IMR-90 (cell line): Measurements from ENCODE around the gene ADAMTSL4. TPM values are rescaled to one million over a fixed set of nuclear protein-coding genes. Genes with fewer than 3 reads are reported as not detected.

Source experiments
- ATAC-seq: fragments of 200-7000 bp; cut with Tn5 transposase; 2 replicates; pipeline ENCODE4 v1.9.1; 2020; ENCODE audit warnings: low read depth, mild to moderate bottlenecking, moderate library complexity
- BruUV-seq: library from RNA; stranded (reverse); fragments of 400-500 nt; replicated peaks from 2 replicates; lab custom pipeline; 2021; lab: Mats Ljungman, UMichigan
- CTCF ChIA-PET: fragments of 300-600 bp; formaldehyde crosslinking; extraction: SDS; loops from one replicate; lab custom pipeline; 2021; ENCODE audit warnings: antibody characterized with exemption; lab: Yijun Ruan, JAX
- POLR2A ChIA-PET: fragments of 300-600 bp; sonication (Branson Sonifier 250); formaldehyde crosslinking; loops from one replicate; lab custom pipeline; 2022; ENCODE audit warnings: antibody characterized with exemption; ENCODE audit not compliant: unreplicated experiment; lab: Charles Lee
- DNase-seq: peaks from one replicate; pipeline ENCODE4 v3.0.0; 2013
- H2AFZ ChIP-seq: replicated peaks from 2 replicates; pipeline ENCODE3; 2013; ENCODE audit warnings: low read length, mild to moderate bottlenecking; ENCODE audit not compliant: poor library complexity
- H2AK5ac ChIP-seq: 2 replicates; pipeline ENCODE4 v1.6.1; 2013; ENCODE audit warnings: low read depth, low read length, inconsistent platforms
- H2AK9ac ChIP-seq: replicated peaks from 2 replicates; pipeline ENCODE3; 2013; ENCODE audit warnings: mild to moderate bottlenecking, low read depth, low read length, moderate library complexity; ENCODE audit not compliant: poor library complexity
- H2BK120ac ChIP-seq: 2 replicates; pipeline ENCODE4 v1.6.1; 2013; ENCODE audit warnings: low read depth, low read length, inconsistent platforms
- H2BK15ac ChIP-seq: 3 replicates; pipeline ENCODE4 v1.6.1; 2013; ENCODE audit warnings: low read depth, low read length, inconsistent platforms
- H2BK20ac ChIP-seq: 2 replicates; pipeline ENCODE4 v1.6.1; 2013; ENCODE audit warnings: low read depth, mild to moderate bottlenecking, inconsistent platforms, low read length, moderate library complexity
- H2BK5ac ChIP-seq: 2 replicates; pipeline ENCODE4 v1.6.1; 2013; ENCODE audit warnings: mild to moderate bottlenecking, low read depth, low read length, inconsistent platforms; ENCODE audit not compliant: poor library complexity, severe bottlenecking
- H3K14ac ChIP-seq: replicated peaks from 2 replicates; pipeline ENCODE4 v1.6.1; 2013; ENCODE audit warnings: low read depth, low read length, inconsistent platforms
- H3K18ac ChIP-seq: 2 replicates; pipeline ENCODE4 v1.6.1; 2013; ENCODE audit warnings: low read depth, low read length, control low read depth
- H3K23ac ChIP-seq: 2 replicates; pipeline ENCODE4 v1.6.1; 2013; ENCODE audit warnings: low read depth, low read length, inconsistent platforms
- H3K27ac ChIP-seq: 2 replicates; pipeline ENCODE4 v1.5.1; 2013; ENCODE audit warnings: mild to moderate bottlenecking, control low read depth, low read length; ENCODE audit not compliant: insufficient read depth
- H3K27me3 ChIP-seq: 2 replicates; pipeline ENCODE4 v1.6.1; 2013; ENCODE audit warnings: low read length; ENCODE audit not compliant: control insufficient read depth, insufficient read depth
- H3K36me3 ChIP-seq: 2 replicates; pipeline ENCODE4 v1.6.1; 2013; ENCODE audit warnings: low read length, mixed read lengths; ENCODE audit not compliant: control insufficient read depth, insufficient read depth
- H3K4ac ChIP-seq: 2 replicates; pipeline ENCODE4 v1.6.1; 2013; ENCODE audit warnings: low read depth, low read length, inconsistent platforms
- H3K4me1 ChIP-seq: 2 replicates; pipeline ENCODE4 v1.6.1; 2013; ENCODE audit warnings: low read length, mixed read lengths; ENCODE audit not compliant: control insufficient read depth, insufficient read depth
- H3K4me2 ChIP-seq: 2 replicates; pipeline ENCODE4 v1.6.1; 2013; ENCODE audit warnings: low read depth, mild to moderate bottlenecking, control low read depth, low read length, moderate library complexity
- H3K4me3 ChIP-seq: 2 replicates; pipeline ENCODE4 v1.5.1; 2013; ENCODE audit warnings: low read depth, mild to moderate bottlenecking, control low read depth, low read length, moderate library complexity; ENCODE audit not compliant: insufficient read depth
- H3K56ac ChIP-seq: 2 replicates; pipeline ENCODE4 v1.6.1; 2013; ENCODE audit warnings: low read length, inconsistent platforms; ENCODE audit not compliant: insufficient read depth; ENCODE audit errors: extremely low read depth
- H3K79me1 ChIP-seq, 2 experiments: 2 replicates each; pipeline ENCODE4 v1.6.1; 2013; ENCODE audit warnings: low read length in 2 of 2, inconsistent platforms in 1 of 2, low read depth in 1 of 2
- H3K9ac ChIP-seq: 2 replicates; pipeline ENCODE4 v1.6.1; 2013; ENCODE audit warnings: low read depth, low read length, control low read depth
- H3K9me1 ChIP-seq: 2 replicates; pipeline ENCODE4 v1.6.1; 2013; ENCODE audit warnings: low read length, inconsistent platforms; ENCODE audit not compliant: insufficient read depth
- H3K9me3 ChIP-seq: 2 replicates; pipeline ENCODE4 v1.6.1; 2013; ENCODE audit warnings: low read length; ENCODE audit not compliant: control insufficient read depth, insufficient read depth
- H4K20me1 ChIP-seq: 2 replicates; pipeline ENCODE4 v1.6.1; 2013; ENCODE audit warnings: low read length, inconsistent platforms; ENCODE audit not compliant: insufficient read depth
- H4K5ac ChIP-seq: 2 replicates; pipeline ENCODE4 v1.6.1; 2013; ENCODE audit warnings: mild to moderate bottlenecking, low read depth, low read length, control low read depth
- H4K8ac ChIP-seq, 2 experiments: 2 replicates each; pipeline ENCODE4 v1.6.1; 2013; ENCODE audit warnings: low read depth in 2 of 2, low read length in 2 of 2, control low read depth in 1 of 2, inconsistent platforms in 1 of 2
- H4K91ac ChIP-seq: 2 replicates; pipeline ENCODE4 v1.6.1; 2013; ENCODE audit warnings: low read depth, low read length, inconsistent platforms; ENCODE audit not compliant: insufficient read depth
- BHLHE40 ChIP-seq: fragments of 150-350 bp; IDR thresholded peaks from 2 replicates; pipeline ENCODE4 v1.6.1; 2016; ENCODE audit warnings: mild to moderate bottlenecking, low read depth, low read length
- CEBPB ChIP-seq: IDR thresholded peaks from 2 replicates; pipeline ENCODE4 v1.6.1; 2012; ENCODE audit warnings: low read depth, low read length, improper control_type of control experiment
- CHD1 ChIP-seq: IDR thresholded peaks from 2 replicates; pipeline ENCODE4 v1.6.1; 2012; ENCODE audit warnings: low read depth, low read length, improper control_type of control experiment
- FOS ChIP-seq: fragments of 150-350 bp; IDR thresholded peaks from 2 replicates; pipeline ENCODE4 v1.6.1; 2016; ENCODE audit warnings: low read depth, low read length
- MAFK ChIP-seq: IDR thresholded peaks from 2 replicates; pipeline ENCODE4 v1.6.1; 2012; ENCODE audit warnings: low read depth, low read length, improper control_type of control experiment
- MAZ ChIP-seq: IDR thresholded peaks from 2 replicates; pipeline ENCODE4 v1.6.1; 2012; ENCODE audit warnings: low read depth, mild to moderate bottlenecking, low read length, improper control_type of control experiment, moderate library complexity, borderline replicate concordance
- MXI1 ChIP-seq: IDR thresholded peaks from 2 replicates; pipeline ENCODE4 v1.6.1; 2012; ENCODE audit warnings: low read depth, mild to moderate bottlenecking, low read length, moderate library complexity, borderline replicate concordance
- NFE2L2 ChIP-seq: fragments of 150-350 bp; IDR thresholded peaks from 2 replicates; pipeline ENCODE4 v1.6.1; 2016; ENCODE audit warnings: low read depth, mild to moderate bottlenecking, low read length
- POLR2A ChIP-seq: IDR thresholded peaks from 2 replicates; pipeline ENCODE4 v1.6.1; 2012; ENCODE audit warnings: mild to moderate bottlenecking, low read depth, low read length
- RAD21 ChIP-seq: IDR thresholded peaks from 2 replicates; pipeline ENCODE4 v1.6.1; 2012; ENCODE audit warnings: low read length, improper control_type of control experiment
- RCOR1 ChIP-seq: IDR thresholded peaks from 2 replicates; pipeline ENCODE4 v1.6.1; 2012; ENCODE audit warnings: mild to moderate bottlenecking, low read length, improper control_type of control experiment; ENCODE audit not compliant: insufficient replicate concordance
- RFX5 ChIP-seq: IDR thresholded peaks from 2 replicates; pipeline ENCODE4 v1.8.0; 2012; ENCODE audit warnings: low read depth, mild to moderate bottlenecking, low read length, moderate library complexity
- WGBS, 2 experiments: methylation state at CpG; one replicate each; pipeline versions ENCODE4 v1.1.5 to v1.1.7; 2013; ENCODE audit warnings: missing lambda C conversion rate in 2 of 2; ENCODE audit not compliant: insufficient read length in 1 of 2; ENCODE audit errors: extremely low coverage in 2 of 2; 5-methylcytosine and 5-hydroxymethylcytosine counted together
- dilution Hi-C: fragments of 300-500 bp; cut with HindIII; formaldehyde crosslinking; loops from one replicate; pipeline ENCODE4 v1.14.3; 2018; ENCODE audit warnings: low sequenced_read_pairs; ENCODE audit not compliant: unreplicated experiment
- in situ Hi-C: fragments of 300-500 bp; cut with MboI; formaldehyde crosslinking; loops from 3 replicates; pipeline ENCODE4 v1.14.3; 2019; ENCODE audit warnings: low sequenced_read_pairs, inconsistent platforms, mixed read lengths
- intact Hi-C: fragments of 100-400 bp; cut with micrococcal nuclease; formaldehyde crosslinking; loops from 2 replicates; pipeline ENCODE4 v1.10.0; 2022
- polyA plus RNA-seq, 3 experiments: library from polyadenylated mRNA; depleted of rRNA; stranded (reverse); fragments of >200 nt; gene quantifications; 2 replicates each; pipeline ENCODE4 v1.2.3, GENCODE V29; 2012; ENCODE audit warnings: low replicate concordance in 1 of 3
- total RNA-seq: library from RNA; depleted of rRNA; stranded (reverse); fragments of >200 nt; gene quantifications from 2 replicates; pipeline ENCODE4 v1.2.3, GENCODE V29; 2012
- TF ChIP-seq, protein P1 (sequence below): fragments of 150-350 bp; IDR thresholded peaks from 2 replicates; pipeline ENCODE4 v1.6.1; 2017; ENCODE audit warnings: mild to moderate bottlenecking, antibody characterized with exemption, low read length, low read depth
- TF ChIP-seq, protein P2 (sequence below): fragments of 150-350 bp; IDR thresholded peaks from 2 replicates; pipeline ENCODE4 v1.6.1; 2016; ENCODE audit warnings: low read depth, mild to moderate bottlenecking, low read length, moderate library complexity, borderline replicate concordance
- TF ChIP-seq, protein P3 (sequence below): conservative IDR thresholded peaks from 2 replicates; pipeline ENCODE4 v1.5.1; 2012; ENCODE audit warnings: mild to moderate bottlenecking, low read depth, low read length, improper control_type of control experiment

Gene ADAMTSL4
- total and polyA plus RNA-seq, 2 of the 4 experiments (the other 2 are of a cell fraction) = 0.54 to 12.2 TPM

DNA sequence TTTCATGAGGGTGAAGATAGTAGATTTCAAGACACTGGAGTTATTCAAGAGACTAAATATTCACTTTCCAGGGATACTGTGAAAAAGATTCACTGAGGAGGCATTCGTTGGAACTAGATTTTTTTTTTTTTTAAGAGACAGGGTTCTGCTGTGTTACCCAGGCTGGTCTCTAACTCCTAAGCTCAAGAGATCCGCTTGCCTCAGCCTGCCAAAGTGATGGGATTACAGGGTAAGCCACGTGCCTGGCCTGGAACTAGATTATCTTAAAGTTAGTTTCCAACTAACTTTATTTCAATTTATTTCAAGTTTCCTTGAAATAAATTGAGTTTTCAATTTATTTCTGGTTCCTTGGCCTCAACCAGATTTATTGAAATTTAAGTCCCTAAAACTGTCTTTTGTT is 54.5 kb downstream of the ADAMTSL4 start:
- Histone ChIP-seq H3K79me1 (peaks cover 11 to 40% of the 10 kb centered on the region in 2 experiments), H2BK20ac (peak overlapping the region; percentile 97), H2BK120ac (peak overlapping the region; percentile 92), H3K23ac (peak overlapping the region; percentile 86; the same call in 1 of the 2 replicates), H3K4me3 (no peak overlapping the region), H3K27ac (peak overlapping the region; percentile 89), H3K36me3 (no peaks in the 10 kb centered on the region), H3K4ac (peak overlapping the region; percentile 97), H4K20me1 (no peaks in the 10 kb centered on the region), H3K4me2 (no peak overlapping the region), H3K56ac (peak overlapping the region; percentile 46; the same call in 1 of the 2 replicates), H3K9me1 (peaks cover 5% of the 10 kb centered on the region), H4K8ac (peak overlapping the region; percentile 83 to 92), H2AFZ (no peak overlapping the region), H3K18ac (peak overlapping the region; percentile 91), H3K27me3 (no peaks in the 10 kb centered on the region), H2AK9ac (no peak overlapping the region), H2BK15ac (peak overlapping the region; percentile 100), H4K5ac (peak overlapping the region; percentile 94), H3K14ac (peak overlapping the region; percentile 97), H3K4me1 (peaks cover 6% of the 10 kb centered on the region), H2BK5ac (peak overlapping the region; percentile 98), H2AK5ac (peak overlapping the region; percentile 99), H4K91ac (peak overlapping the region; percentile 95), H3K9me3 (no peaks in the 10 kb centered on the region), H3K9ac (no peak overlapping the region)
- in situ Hi-C loops (no loop called here), intact Hi-C loops (no loop called here), dilution Hi-C loops (no loop called here)
- ATAC-seq (no peak), DNase-seq (no peak)
- CTCF ChIA-PET = no interaction called here
- POLR2A ChIA-PET = interaction anchor here (0.5 kb wide), 1 partner anchor 25 kb away, joined by 5 read pairs; no protein-coding TSS in a partner anchor
- TF ChIP-seq POLR2A (no peak), CHD1 (no peak), RAD21 (no peak), NFE2L2 (no peak), BHLHE40 (no peak), CEBPB (no peak), RCOR1 (no peak), MAFK (no peak), MAZ (no peak), MXI1 (no peak), FOS (no peak), RFX5 (no peak)
- TF ChIP-seq, protein P1, sequence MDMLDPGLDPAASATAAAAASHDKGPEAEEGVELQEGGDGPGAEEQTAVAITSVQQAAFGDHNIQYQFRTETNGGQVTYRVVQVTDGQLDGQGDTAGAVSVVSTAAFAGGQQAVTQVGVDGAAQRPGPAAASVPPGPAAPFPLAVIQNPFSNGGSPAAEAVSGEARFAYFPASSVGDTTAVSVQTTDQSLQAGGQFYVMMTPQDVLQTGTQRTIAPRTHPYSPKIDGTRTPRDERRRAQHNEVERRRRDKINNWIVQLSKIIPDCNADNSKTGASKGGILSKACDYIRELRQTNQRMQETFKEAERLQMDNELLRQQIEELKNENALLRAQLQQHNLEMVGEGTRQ = no peak
- TF ChIP-seq, protein P2, sequence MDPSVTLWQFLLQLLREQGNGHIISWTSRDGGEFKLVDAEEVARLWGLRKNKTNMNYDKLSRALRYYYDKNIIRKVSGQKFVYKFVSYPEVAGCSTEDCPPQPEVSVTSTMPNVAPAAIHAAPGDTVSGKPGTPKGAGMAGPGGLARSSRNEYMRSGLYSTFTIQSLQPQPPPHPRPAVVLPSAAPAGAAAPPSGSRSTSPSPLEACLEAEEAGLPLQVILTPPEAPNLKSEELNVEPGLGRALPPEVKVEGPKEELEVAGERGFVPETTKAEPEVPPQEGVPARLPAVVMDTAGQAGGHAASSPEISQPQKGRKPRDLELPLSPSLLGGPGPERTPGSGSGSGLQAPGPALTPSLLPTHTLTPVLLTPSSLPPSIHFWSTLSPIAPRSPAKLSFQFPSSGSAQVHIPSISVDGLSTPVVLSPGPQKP = no peak
- TF ChIP-seq, protein P3, sequence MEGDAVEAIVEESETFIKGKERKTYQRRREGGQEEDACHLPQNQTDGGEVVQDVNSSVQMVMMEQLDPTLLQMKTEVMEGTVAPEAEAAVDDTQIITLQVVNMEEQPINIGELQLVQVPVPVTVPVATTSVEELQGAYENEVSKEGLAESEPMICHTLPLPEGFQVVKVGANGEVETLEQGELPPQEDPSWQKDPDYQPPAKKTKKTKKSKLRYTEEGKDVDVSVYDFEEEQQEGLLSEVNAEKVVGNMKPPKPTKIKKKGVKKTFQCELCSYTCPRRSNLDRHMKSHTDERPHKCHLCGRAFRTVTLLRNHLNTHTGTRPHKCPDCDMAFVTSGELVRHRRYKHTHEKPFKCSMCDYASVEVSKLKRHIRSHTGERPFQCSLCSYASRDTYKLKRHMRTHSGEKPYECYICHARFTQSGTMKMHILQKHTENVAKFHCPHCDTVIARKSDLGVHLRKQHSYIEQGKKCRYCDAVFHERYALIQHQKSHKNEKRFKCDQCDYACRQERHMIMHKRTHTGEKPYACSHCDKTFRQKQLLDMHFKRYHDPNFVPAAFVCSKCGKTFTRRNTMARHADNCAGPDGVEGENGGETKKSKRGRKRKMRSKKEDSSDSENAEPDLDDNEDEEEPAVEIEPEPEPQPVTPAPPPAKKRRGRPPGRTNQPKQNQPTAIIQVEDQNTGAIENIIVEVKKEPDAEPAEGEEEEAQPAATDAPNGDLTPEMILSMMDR = no peak
- no CpG with 5 or more reads among the region's 3 CpGs for WGBS, 2 experiments
- BruUV-seq = no TSS peak
